Stimulated activated CD4-positive, alpha-beta T cell treated with anti-CD3 and anti-CD28 coated beads, Interleukin-12 subunit alpha, Interleukin-12 subunit beta, amount 100 ng/mL, for 48 hours (primary cell): Measurements from ENCODE around the gene ANKRD39.
"Not testable (repeated sequence)": the region's sequence is repeated elsewhere in the genome, so short reads cannot be mapped to it uniquely, and the experiment has no call there.

Experiments
- DNase-seq, 3 donors: peaks; one replicate each; pipeline ENCODE4 v3.0.0-alpha.2; 2020; ENCODE audit warnings: low read depth in 2 of 3, low spot score in 1 of 3

The ANKRD39 gene

DNA sequence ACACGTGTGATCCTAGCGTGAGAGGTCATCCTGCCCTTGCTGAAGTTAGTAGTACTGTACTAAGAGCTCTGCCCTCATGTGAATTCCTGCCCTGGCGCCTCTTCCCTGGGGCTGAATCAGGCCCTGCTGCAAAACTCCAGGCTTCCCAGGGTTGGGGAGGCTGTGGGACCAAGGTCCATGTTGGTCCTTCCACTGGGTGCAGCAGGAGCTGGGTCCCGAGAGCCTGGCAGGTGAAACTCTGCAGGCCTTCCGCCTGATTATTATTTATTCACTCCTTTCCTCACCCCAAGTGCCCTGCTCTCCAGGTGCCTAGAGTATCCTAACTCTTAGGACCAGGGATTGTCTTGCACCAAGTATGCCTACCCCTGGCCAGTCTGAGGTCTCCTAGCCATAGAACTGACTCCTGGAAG is 47.0 kb downstream of the ANKRD39 start:
- no peak for DNase-seq

GRCh38 chr2:96809951-96810782 is 47.6 kb downstream of the ANKRD39 start:
- no peak for DNase-seq

DNA sequence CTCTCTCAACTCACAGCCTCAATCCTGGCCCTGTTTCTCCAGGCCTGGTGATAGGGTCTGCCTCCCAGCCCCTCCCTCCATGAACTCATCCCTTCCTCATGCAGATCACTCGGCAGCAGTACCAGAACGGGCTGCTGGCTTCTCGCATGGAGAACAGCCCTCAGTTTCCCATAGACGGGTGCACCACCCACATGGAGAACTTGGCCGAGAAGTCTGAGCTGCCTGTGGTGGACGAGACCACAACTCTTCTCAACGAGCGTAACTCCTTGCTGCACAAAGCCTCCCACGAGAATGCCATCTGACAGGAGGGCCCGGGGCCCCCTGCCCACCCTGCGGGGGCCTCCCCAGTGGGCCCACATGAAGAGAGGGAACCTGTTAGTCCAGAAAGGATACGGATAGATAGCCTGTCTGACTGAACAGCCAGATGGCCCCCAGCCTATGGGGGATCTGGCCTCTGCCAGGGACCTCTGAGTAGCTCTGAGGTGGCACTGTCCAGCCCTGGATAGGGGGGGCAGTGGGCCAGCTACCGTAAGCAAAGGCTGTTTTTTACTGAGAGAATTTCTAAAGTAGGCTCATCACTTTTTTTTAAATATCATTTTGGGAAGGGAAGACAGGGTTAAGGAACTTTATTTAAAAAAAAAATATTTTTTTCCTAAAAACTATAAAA is 48.5 kb downstream of the ANKRD39 start:
- DNase-seq, result no peak

DNA sequence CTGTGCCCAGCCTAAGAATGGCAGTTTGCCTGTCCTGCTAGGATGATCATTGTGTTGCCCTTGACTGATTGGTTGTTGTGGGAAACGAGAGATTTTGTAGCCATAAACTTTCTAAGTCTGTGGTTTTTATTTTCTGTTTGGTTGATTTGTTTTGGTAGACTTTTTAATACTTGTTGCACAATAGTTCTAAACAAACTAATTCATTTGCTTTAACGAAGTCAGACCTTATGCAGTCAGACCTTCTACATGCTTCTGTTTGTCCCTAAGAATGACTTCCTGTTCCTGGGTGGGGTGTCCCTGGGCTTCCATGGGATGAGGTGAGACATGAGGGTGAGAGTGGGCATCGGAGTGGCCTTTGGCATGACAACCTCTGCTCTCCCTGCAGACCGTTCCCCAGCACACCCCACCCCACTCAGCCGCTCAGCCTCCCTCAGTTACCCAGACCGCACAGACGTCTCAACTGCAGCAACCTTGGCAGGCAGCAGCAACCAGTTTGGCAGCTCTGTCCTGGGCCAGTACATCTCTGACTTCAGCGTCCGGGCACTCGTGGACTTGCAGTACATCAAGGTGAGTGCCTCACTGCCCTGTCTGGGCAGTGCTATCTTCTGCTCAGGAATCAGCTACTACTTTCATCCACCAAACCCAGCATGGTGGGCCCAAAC is 49.5 kb downstream of the ANKRD39 start:
- no peak for DNase-seq

GRCh38 chr2:96807127-96807471 is 50.7 kb downstream of the ANKRD39 start:
- no peak for DNase-seq

GRCh38 chr2:96806468-96807126 is 51.2 kb downstream of the ANKRD39 start:
- no peak for DNase-seq

DNA sequence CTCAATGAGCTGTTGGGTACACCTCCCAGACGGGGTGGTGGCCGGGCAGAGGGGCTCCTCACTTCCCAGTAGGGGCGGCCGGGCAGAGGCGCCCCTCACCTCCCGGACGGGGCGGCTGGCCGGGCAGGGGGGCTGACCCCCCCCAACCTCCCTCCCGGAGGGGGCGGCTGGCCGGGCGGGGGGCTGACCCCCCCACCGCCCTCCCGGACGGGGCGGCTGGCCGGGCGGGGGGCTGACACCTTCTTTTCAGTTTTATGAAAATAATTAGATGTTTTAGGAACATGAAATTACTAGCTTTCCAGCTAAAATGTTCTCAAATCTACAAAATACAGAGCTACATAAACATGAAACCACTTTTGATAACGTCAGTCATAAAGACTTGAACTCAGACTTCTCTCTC is 51.9 kb downstream of the ANKRD39 start:
- not testable (repeated sequence) for DNase-seq

DNA sequence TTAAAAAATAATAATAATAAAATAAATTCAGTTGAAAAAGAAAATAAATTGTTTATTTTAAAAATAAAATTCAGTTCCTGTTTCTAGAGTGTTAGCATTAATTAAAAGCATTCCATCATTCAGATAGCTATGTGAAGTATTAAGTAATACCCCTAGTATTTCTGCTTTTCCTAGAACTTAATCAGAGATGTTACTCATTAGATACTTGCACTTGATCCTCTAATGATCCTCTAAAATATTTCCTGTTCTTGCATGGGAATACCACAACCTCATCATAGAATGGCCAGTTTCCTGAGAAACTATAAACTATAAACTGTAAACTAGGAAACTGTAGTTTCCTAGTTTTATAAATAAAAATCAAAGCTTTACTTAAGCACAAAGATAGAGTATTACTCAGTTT is 52.8 kb downstream of the ANKRD39 start:
- no peak for DNase-seq

DNA sequence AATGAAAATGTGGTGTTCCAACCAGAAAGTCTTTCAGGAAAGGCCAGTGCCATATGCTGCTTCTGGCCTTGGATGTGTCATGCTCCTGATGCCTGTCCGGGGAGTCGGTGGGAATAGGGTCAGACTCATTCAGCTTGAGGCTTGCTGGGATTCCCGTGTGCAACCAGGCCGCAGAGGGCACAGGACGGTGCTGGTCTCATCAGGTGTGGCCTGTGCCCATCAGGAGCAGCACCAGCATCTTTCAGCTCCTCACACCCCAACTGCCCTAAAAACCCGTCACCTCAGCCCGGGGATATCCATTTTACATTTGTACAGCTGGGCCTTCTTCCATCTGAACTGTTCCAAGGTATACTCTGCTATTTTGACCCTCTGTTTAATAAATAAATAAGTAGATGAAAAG is 55.1 kb downstream of the ANKRD39 start:
- no peak for DNase-seq

- DNase-seq, result peak in 2 of 3 donors; percentile 37 to 58
Observed at GRCh38 chr2:96801786-96802595, 55.8 kb downstream of the ANKRD39 start.

DNA sequence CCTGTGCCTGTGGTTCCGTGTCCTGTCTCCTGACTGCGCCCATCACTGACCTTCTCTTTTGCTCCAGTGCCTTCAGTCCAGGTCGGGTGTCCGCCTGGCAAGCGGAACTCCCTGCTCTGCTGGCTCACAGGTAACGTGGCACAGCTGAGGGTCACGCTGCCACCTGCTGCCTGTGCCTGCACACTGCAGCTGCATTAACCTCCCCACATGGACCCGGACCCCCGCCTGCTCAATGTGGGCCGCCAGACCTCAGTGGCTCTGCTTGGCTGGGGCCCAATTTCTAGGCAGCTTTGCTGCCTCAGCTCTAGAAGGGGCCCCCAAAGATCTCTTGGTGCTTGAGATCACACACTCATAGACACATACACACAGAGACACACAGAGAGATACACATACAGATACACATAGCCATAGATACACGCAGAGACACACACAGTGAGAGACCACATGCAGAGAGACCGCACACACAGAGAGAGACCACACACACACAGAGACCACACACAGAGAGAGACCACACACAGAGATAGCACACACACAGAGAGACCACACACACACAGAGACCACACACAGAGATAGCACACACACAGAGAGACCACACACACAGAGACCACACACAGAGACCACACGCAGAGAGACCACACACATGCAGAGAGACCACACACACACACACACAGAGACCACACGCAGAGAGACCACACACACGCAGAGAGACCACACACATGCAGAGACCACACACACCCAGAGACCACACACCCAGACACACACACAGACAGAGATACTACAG is 56.6 kb downstream of the ANKRD39 start:
- DNase-seq, result peak; percentile 56 to 71 (median 58)

DNA sequence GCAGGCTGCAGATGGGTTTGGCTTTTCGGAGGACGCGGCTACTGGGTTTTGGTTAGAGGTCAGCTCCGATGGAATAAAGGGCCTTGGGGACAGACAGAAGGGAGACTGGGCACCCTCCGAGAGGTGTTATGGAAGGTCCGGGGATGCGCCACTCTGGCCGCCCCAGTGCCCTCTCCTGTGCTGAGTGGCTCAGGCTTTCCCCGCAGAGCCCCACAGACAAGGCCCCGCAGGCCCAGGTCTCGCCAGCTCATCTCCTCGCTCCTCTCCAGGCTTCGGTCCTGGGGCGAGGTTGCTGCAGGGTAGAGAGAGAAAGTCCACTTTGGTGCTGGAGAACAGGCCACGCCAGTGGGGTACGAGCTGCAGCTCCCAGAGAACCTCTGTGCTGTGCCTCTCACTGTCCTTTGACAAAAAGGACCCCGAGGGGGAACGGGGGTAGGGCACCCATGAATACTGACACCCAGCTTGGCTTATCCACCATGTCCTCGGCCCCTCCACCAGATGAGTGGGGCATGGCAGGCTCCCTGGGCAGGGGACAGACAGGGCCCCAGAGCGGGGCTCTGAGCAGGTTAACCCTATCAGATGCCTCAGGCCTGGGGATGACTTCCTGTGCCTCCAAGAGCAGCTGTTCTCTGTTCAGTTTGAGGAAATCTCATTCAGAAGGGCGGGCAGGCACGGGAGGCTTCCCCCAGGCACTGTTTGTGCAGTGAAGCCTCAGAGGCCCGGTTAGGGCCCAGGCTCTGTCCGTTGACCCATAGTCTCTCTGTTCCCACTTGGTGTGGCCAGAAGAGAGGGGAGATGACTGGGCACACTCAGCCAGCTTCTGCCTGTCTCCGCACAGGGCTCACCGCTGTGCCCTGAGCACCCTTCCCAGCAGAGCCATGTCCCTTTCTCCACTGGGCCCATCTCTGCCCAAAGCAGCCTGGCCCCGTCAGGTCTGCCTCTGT is 57.5 kb downstream of the ANKRD39 start:
- DNase-seq, result no peak

DNA sequence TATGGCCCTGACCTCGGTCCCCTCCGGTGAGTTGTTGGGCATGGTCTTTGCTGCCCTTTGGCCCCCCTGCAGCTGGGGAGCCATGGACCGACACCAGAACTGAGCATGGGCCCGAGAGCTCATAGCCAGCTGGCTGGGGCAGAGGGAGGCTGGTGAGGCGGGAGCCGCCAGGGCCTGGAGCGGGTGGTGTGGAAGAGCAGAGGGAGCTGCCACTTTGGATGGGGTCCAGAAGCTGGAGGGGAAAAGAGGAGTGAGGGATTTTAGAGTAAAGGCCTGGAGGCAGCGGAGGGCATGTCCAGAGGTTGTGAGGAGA is 58.2 kb downstream of the ANKRD39 start:
- no peak for DNase-seq

GRCh38 chr2:96798733-96799622 is 58.8 kb downstream of the ANKRD39 start:
- DNase-seq, result no peak
